B cell (primary cell): Measurements from ENCODE around the gene TUBA1C. TPM values are rescaled to one million over a fixed set of nuclear protein-coding genes. Genes with fewer than 3 reads are reported as not detected.

ENCODE experiments used
- ATAC-seq: fragments of 200-7000 bp; cut with Tn5 transposase; one replicate; pipeline ENCODE4 v1.10.0; 2021; ENCODE audit warnings: low read depth, mild to moderate bottlenecking, moderate number of reproducible peaks, moderate library complexity
- CTCF ChIA-PET: fragments of 350-600 bp; sonication (Branson Sonifier 250); formaldehyde crosslinking; loops from one replicate; lab custom pipeline; 2021; ENCODE audit warnings: antibody characterized with exemption, inconsistent platforms; lab: Charles Lee
- POLR2A ChIA-PET: fragments of 350-600 bp; sonication (Branson Sonifier 250); formaldehyde crosslinking; loops from one replicate; lab custom pipeline; 2021; ENCODE audit warnings: antibody characterized with exemption; lab: Charles Lee
- DNase-seq: peaks from one replicate; pipeline ENCODE4 v3.0.0; 2013
- H2AFZ ChIP-seq: 2 replicates; pipeline ENCODE4 v1.6.1; 2012; ENCODE audit warnings: mild to moderate bottlenecking, low read depth, low read length; ENCODE audit not compliant: insufficient read depth, poor library complexity, severe bottlenecking
- H3K27ac ChIP-seq, 2 donors: 1 replicate in 1 of 2; 2 replicates in 1 of 2; pipeline ENCODE4 v1.5.1; 2012 to 2013; ENCODE audit warnings: low read length in 2 of 2, mild to moderate bottlenecking in 2 of 2, moderate library complexity in 1 of 2
- H3K27me3 ChIP-seq, 4 experiments: fragments of 200-600 bp in 1 of 4; sonication (generic) in 1 of 4; replicated peaks in 1 of 4; 1 replicate in 2 of 4; 2 replicates in 2 of 4; pipeline versions ENCODE4 v1.6.1 to v1.7.0; 2013 to 2016; ENCODE audit warnings: low read length in 3 of 4, mild to moderate bottlenecking in 2 of 4, mixed read lengths in 1 of 4, moderate library complexity in 1 of 4; ENCODE audit not compliant: insufficient read depth in 4 of 4, control insufficient read depth in 3 of 4; ENCODE audit errors: control extremely low read depth in 1 of 4
- H3K36me3 ChIP-seq, 2 experiments: replicated peaks in 1 of 2; 1 replicate in 1 of 2; 2 replicates in 1 of 2; pipeline versions ENCODE4 v1.6.1 to v1.7.1; 2013; ENCODE audit warnings: low read length in 1 of 2; ENCODE audit not compliant: insufficient read depth in 2 of 2, control insufficient read depth in 1 of 2; ENCODE audit errors: control extremely low read depth in 1 of 2, extremely low read depth in 1 of 2
- H3K4me1 ChIP-seq, 2 donors: fragments of 200-600 bp in 1 of 2; sonication (generic) in 1 of 2; 1 replicate in 1 of 2; 2 replicates in 1 of 2; pipeline versions ENCODE4 v1.5.1 to v1.6.1; 2013 to 2017; ENCODE audit warnings: low read length in 2 of 2; ENCODE audit not compliant: control insufficient read depth in 2 of 2, insufficient read depth in 2 of 2
- H3K4me2 ChIP-seq: replicated peaks from 2 replicates; pipeline ENCODE3; 2012; ENCODE audit warnings: mild to moderate bottlenecking, low read depth, low read length; ENCODE audit not compliant: poor library complexity, severe bottlenecking
- H3K4me3 ChIP-seq, 5 experiments: fragments of 200-600 bp in 1 of 5; sonication (generic) in 1 of 5; 1 replicate in 3 of 5; 2 replicates in 2 of 5; pipeline versions ENCODE4 v1.5.1 to v1.7.0; 2011 to 2016; ENCODE audit warnings: low read length in 4 of 5, mild to moderate bottlenecking in 4 of 5, low read depth in 2 of 5, control low read depth in 1 of 5, moderate library complexity in 1 of 5; ENCODE audit not compliant: insufficient read depth in 1 of 5; ENCODE audit errors: control extremely low read depth in 1 of 5, extremely low read depth in 1 of 5
- H3K79me2 ChIP-seq: fragments of 200-600 bp; sonication (generic); one replicate; pipeline ENCODE4 v1.6.0; 2016; ENCODE audit warnings: low read length; ENCODE audit not compliant: control insufficient read depth, insufficient read depth
- H3K9ac ChIP-seq: fragments of 200-600 bp; sonication (generic); 2 replicates; pipeline ENCODE4 v1.6.1; 2017; ENCODE audit warnings: mild to moderate bottlenecking, low read length, moderate library complexity
- H3K9me3 ChIP-seq, 3 donors: one replicate each; pipeline versions ENCODE4 v1.6.1 to v1.7.1; 2013; ENCODE audit warnings: low read length in 2 of 3; ENCODE audit not compliant: control insufficient read depth in 2 of 3, insufficient read depth in 1 of 3; ENCODE audit errors: control extremely low read depth in 1 of 3
- H4K20me1 ChIP-seq: 2 replicates; pipeline ENCODE4 v1.6.0; 2012; ENCODE audit warnings: mild to moderate bottlenecking, low read length; ENCODE audit not compliant: insufficient read depth, control insufficient read depth, poor library complexity, severe bottlenecking
- H3K27ac Mint-ChIP-seq: one replicate; pipeline ENCODE4 v1.8.0; 2021; ENCODE audit warnings: mixed read lengths
- H3K27me3 Mint-ChIP-seq: one replicate; pipeline ENCODE4 v1.8.0; 2021; ENCODE audit warnings: mixed read lengths
- H3K4me1 Mint-ChIP-seq: one replicate; pipeline ENCODE4 v1.8.0; 2021; ENCODE audit warnings: mixed read lengths
- H3K4me3 Mint-ChIP-seq: one replicate; pipeline ENCODE4 v1.8.0; 2021; ENCODE audit warnings: mixed read lengths
- H3K9me3 Mint-ChIP-seq: one replicate; pipeline ENCODE4 v1.8.0; 2022; ENCODE audit warnings: mixed read lengths; ENCODE audit not compliant: insufficient read depth
- CTCF ChIP-seq: fragments of 200-600 bp; IDR thresholded peaks from one replicate; pipeline ENCODE4 v1.8.0; 2022; ENCODE audit warnings: antibody characterized with exemption, mild to moderate bottlenecking
- EZH2 ChIP-seq: IDR thresholded peaks from 2 replicates; pipeline ENCODE4 v1.6.1; 2012; ENCODE audit warnings: borderline replicate concordance, low read depth, mild to moderate bottlenecking, moderate library complexity, low read length; ENCODE audit not compliant: insufficient read depth, poor library complexity, severe bottlenecking
- WGBS: methylation state at CpG from one replicate; pipeline ENCODE4 v1.1.5; 2013; ENCODE audit warnings: missing lambda C conversion rate; ENCODE audit not compliant: insufficient coverage; 5-methylcytosine and 5-hydroxymethylcytosine counted together
- intact Hi-C: fragments of 100-400 bp; cut with micrococcal nuclease; formaldehyde crosslinking; loops from one replicate; pipeline ENCODE4 v1.10.0; 2022
- polyA plus RNA-seq: library from polyadenylated mRNA; depleted of rRNA; stranded (reverse); fragments of >200 nt; gene quantifications from 2 replicates; pipeline ENCODE4 v1.2.3, GENCODE V29; 2012
- total RNA-seq, 2 donors: library from RNA; stranded (reverse); fragments of 120-200 nt in 1 of 2; gene quantifications; 1 replicate in 1 of 2; 2 replicates in 1 of 2; pipeline versions ENCODE4 v1.2.3 to v1.2.4, GENCODE V29; 2013 to 2022

Gene TUBA1C
- total and polyA plus RNA-seq, 2 donors (not counting 1 experiment from before 2014, with no cell fraction given) = 34.9 to 121 TPM

GRCh38 chr12:49283541-49284429 is 18.9 kb downstream of the TUBA1C start:
- no peaks in the 10 kb centered on the region for H3K9me3 ChIP-seq
- no peak overlapping the region for H3K4me2 ChIP-seq
- no peak overlapping the region for H3K27ac Mint-ChIP-seq
- intact Hi-C loops = no loop called here
- no peak overlapping the region for H3K4me3 Mint-ChIP-seq
- no peak overlapping the region for H3K4me3 ChIP-seq
- H3K27me3 ChIP-seq = peaks cover 0 to 25% (median 5%) of the 10 kb centered on the region in 4 experiments
- WGBS = 92% methylated on average over 19 of the region's 25 CpGs
- no peaks in the 10 kb centered on the region for H3K36me3 ChIP-seq
- no peaks in the 10 kb centered on the region for H3K79me2 ChIP-seq
- no peak overlapping the region for H3K27ac ChIP-seq
- no peaks in the 10 kb centered on the region for H4K20me1 ChIP-seq
- POLR2A ChIA-PET = no interaction called here
- TF ChIP-seq CTCF (no peak), EZH2 (no peak)
- no peaks in the 10 kb centered on the region for H3K9me3 Mint-ChIP-seq
- no peak for ATAC-seq
- no peak for DNase-seq
- H3K27me3 Mint-ChIP-seq = peaks cover 25% of the 10 kb centered on the region
- no peak overlapping the region for H2AFZ ChIP-seq
- CTCF ChIA-PET = interaction anchor here (0.6 to 13.4 kb wide), 6 partner anchors 35 to 228 kb away, joined by 3 to 139 read pairs (median 6); partner anchors contain the start of gene DNAJC22
- no peak overlapping the region for H3K9ac ChIP-seq
- H3K4me1 Mint-ChIP-seq = no peaks in the 10 kb centered on the region
- H3K4me1 ChIP-seq = no peaks in the 10 kb centered on the region

DNA sequence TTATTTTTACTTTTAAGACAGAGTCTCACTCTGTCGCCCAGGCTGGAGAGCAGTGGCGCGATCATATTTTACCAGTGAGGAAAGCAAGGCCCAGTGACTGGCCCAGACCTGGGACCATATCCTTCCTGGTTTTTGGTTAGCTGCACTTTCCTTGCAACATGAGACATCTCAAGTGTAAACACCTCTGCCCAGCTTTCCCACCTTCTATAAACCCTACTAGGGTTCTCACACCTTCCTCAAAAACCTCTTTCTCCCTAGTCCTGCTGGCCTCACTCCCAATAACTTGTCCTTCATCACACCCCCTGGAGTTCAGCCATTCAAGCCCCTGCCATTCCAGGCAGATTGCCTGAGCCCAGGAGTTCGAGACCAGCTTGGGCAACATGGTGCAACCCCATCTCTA is 19.8 kb downstream of the TUBA1C start:
- 89% methylated on average over 3 of the region's 4 CpGs for WGBS
- ATAC-seq (no peak), DNase-seq (no peak)
- Mint-ChIP-seq H3K27ac (no peak overlapping the region), H3K4me1 (no peaks in the 10 kb centered on the region), H3K4me3 (no peak overlapping the region), H3K9me3 (no peaks in the 10 kb centered on the region), H3K27me3 (peaks cover 24% of the 10 kb centered on the region)
- no peaks in the 10 kb centered on the region for H3K79me2 ChIP-seq
- no peaks in the 10 kb centered on the region for H3K36me3 ChIP-seq
- H3K4me1 ChIP-seq = no peaks in the 10 kb centered on the region
- H2AFZ ChIP-seq = no peak overlapping the region
- no peak overlapping the region for H3K4me2 ChIP-seq
- H3K27me3 ChIP-seq = peaks cover 0 to 31% (median 5%) of the 10 kb centered on the region in 4 experiments
- H4K20me1 ChIP-seq = no peaks in the 10 kb centered on the region
- no peak overlapping the region for H3K9ac ChIP-seq
- H3K27ac ChIP-seq = no peak overlapping the region
- ChIA-PET CTCF (interaction anchor here (0.7 to 13.4 kb wide), 7 partner anchors 34 to 490 kb away, joined by 3 to 139 read pairs (median 7); partner anchors contain the start of gene DNAJC22), POLR2A (no interaction called here)
- intact Hi-C loops = loop anchor here (5.0 kb wide), 1 partner anchor 298 kb away; no protein-coding TSS in a partner anchor
- H3K9me3 ChIP-seq = no peaks in the 10 kb centered on the region
- H3K4me3 ChIP-seq = no peak overlapping the region
- TF ChIP-seq CTCF (no peak), EZH2 (no peak)
